ENCODE data around the gene CCDC14.
"Not testable (repeated sequence)": the region's sequence is repeated elsewhere in the genome, so short reads cannot be mapped to it uniquely, and the experiment has no call there.

The CCDC14 gene

GRCh38 chr3:123960781-123961507 lies at the start of gene CCDC14:
CCDC14 (minus strand) TSS chr3:123961229; CDS start chr3:123961173, 56 bp downstream.
- Histone ChIP-seq H3K9me3 (ENCODE audit: low read length) (no peaks in the 10 kb centered on the region), H3K36me3 (ENCODE audit: insufficient read depth, low read length) (peaks cover 5% of the 10 kb centered on the region), H3K4me1 (ENCODE audit: insufficient read depth, low read length) (peaks cover 8% of the 10 kb centered on the region)

GRCh38 chr3:124008321-124008720 lies 47.3 kb upstream of the CCDC14 start:
- not testable (repeated sequence) for H3K36me3 ChIP-seq (ENCODE audit: insufficient read depth, low read length); H3K27me3 ChIP-seq (ENCODE audit: insufficient read depth, low read length); H2AFZ ChIP-seq (ENCODE audit: low read depth, low read length)

More at GRCh38 chr3:123960781-123961507, at the start of gene CCDC14:
- Histone ChIP-seq H3K27me3 (ENCODE audit: insufficient read depth, low read length) (peaks cover 6% of the 10 kb centered on the region), H2AFZ (ENCODE audit: low read depth, low read length) (peak within 1 kb of the TSS; percentile 31), H3K4me3 (ENCODE audit: low read length) (peak within 1 kb of the TSS; percentile 79)

GRCh38 chr3:124007186-124007585 lies 46.2 kb upstream of the CCDC14 start:
- Histone ChIP-seq H2AFZ (ENCODE audit: low read depth, low read length) (no peak overlapping the region), H3K9me3 (ENCODE audit: low read length) (no peaks in the 10 kb centered on the region), H3K4me3 (ENCODE audit: low read length) (no peak overlapping the region), H3K27me3 (ENCODE audit: insufficient read depth, low read length) (no peaks in the 10 kb centered on the region), H3K36me3 (ENCODE audit: insufficient read depth, low read length) (no peaks in the 10 kb centered on the region), H3K4me1 (ENCODE audit: insufficient read depth, low read length) (no peaks in the 10 kb centered on the region)

More at GRCh38 chr3:124008321-124008720, 47.3 kb upstream of the CCDC14 start:
- H3K9me3 ChIP-seq (ENCODE audit: low read length); H3K4me3 ChIP-seq (ENCODE audit: low read length); H3K4me1 ChIP-seq (ENCODE audit: insufficient read depth, low read length): not testable (repeated sequence)

- H3K4me3 ChIP-seq (ENCODE audit: low read length); H3K9me3 ChIP-seq (ENCODE audit: low read length); H3K36me3 ChIP-seq (ENCODE audit: insufficient read depth, low read length); H3K4me1 ChIP-seq (ENCODE audit: insufficient read depth, low read length); H3K27me3 ChIP-seq (ENCODE audit: insufficient read depth, low read length); H2AFZ ChIP-seq (ENCODE audit: low read depth, low read length): not testable (repeated sequence)
Observed at GRCh38 chr3:124002405-124003079, 41.5 kb upstream of the CCDC14 start.

GRCh38 chr3:124001366-124001765 lies 40.3 kb upstream of the CCDC14 start:
- not testable (repeated sequence) for H3K4me1 ChIP-seq (ENCODE audit: insufficient read depth, low read length); H3K4me3 ChIP-seq (ENCODE audit: low read length); H3K27me3 ChIP-seq (ENCODE audit: insufficient read depth, low read length)

GRCh38 chr3:123997543-123997942 lies 36.5 kb upstream of the CCDC14 start:
- peaks cover 15% of the 10 kb centered on the region for H3K27me3 ChIP-seq (ENCODE audit: insufficient read depth, low read length)
- H3K4me3 ChIP-seq (ENCODE audit: low read length): no peak overlapping the region
- no peak overlapping the region for H2AFZ ChIP-seq (ENCODE audit: low read depth, low read length)
- H3K4me1 ChIP-seq (ENCODE audit: insufficient read depth, low read length): no peaks in the 10 kb centered on the region
- no peaks in the 10 kb centered on the region for H3K36me3 ChIP-seq (ENCODE audit: insufficient read depth, low read length)
- no peaks in the 10 kb centered on the region for H3K9me3 ChIP-seq (ENCODE audit: low read length)

More at GRCh38 chr3:124001366-124001765, 40.3 kb upstream of the CCDC14 start:
- not testable (repeated sequence) for H2AFZ ChIP-seq (ENCODE audit: low read depth, low read length); H3K36me3 ChIP-seq (ENCODE audit: insufficient read depth, low read length); H3K9me3 ChIP-seq (ENCODE audit: low read length)

- Histone ChIP-seq H3K27me3 (ENCODE audit: insufficient read depth, low read length) (peaks cover 35% of the 10 kb centered on the region), H3K4me1 (ENCODE audit: insufficient read depth, low read length) (no peaks in the 10 kb centered on the region)
Observed at GRCh38 chr3:123993818-123994217, 32.8 kb upstream of the CCDC14 start.

GRCh38 chr3:123991730-123992588 lies 30.9 kb upstream of the CCDC14 start, which contains the start of gene ROPN1:
ROPN1 (minus strand) TSS chr3:123992124; CDS start chr3:123980481, 11,643 bp downstream.
- not testable (repeated sequence) for H3K9me3 ChIP-seq (ENCODE audit: low read length); H3K4me3 ChIP-seq (ENCODE audit: low read length); H3K36me3 ChIP-seq (ENCODE audit: insufficient read depth, low read length); H3K4me1 ChIP-seq (ENCODE audit: insufficient read depth, low read length); H2AFZ ChIP-seq (ENCODE audit: low read depth, low read length)
- H3K27me3 ChIP-seq (ENCODE audit: insufficient read depth, low read length): peaks cover 49% of the 10 kb centered on the region

More at GRCh38 chr3:123993818-123994217, 32.8 kb upstream of the CCDC14 start:
- H3K36me3 ChIP-seq (ENCODE audit: insufficient read depth, low read length): no peaks in the 10 kb centered on the region
- H3K9me3 ChIP-seq (ENCODE audit: low read length): no peaks in the 10 kb centered on the region
- H2AFZ ChIP-seq (ENCODE audit: low read depth, low read length): no peak overlapping the region
- no peak overlapping the region for H3K4me3 ChIP-seq (ENCODE audit: low read length)

- Histone ChIP-seq H2AFZ (ENCODE audit: low read depth, low read length) (no peak overlapping the region), H3K4me1 (ENCODE audit: insufficient read depth, low read length) (no peaks in the 10 kb centered on the region), H3K4me3 (ENCODE audit: low read length) (no peak overlapping the region), H3K9me3 (ENCODE audit: low read length) (no peaks in the 10 kb centered on the region), H3K27me3 (ENCODE audit: insufficient read depth, low read length) (peaks cover 35% of the 10 kb centered on the region), H3K36me3 (ENCODE audit: insufficient read depth, low read length) (no peaks in the 10 kb centered on the region)
Observed at GRCh38 chr3:123986427-123986826, 25.4 kb upstream of the CCDC14 start.

GRCh38 chr3:123984957-123985356 lies 23.9 kb upstream of the CCDC14 start:
- H3K4me3 ChIP-seq (ENCODE audit: low read length): no peak overlapping the region
- no peak overlapping the region for H2AFZ ChIP-seq (ENCODE audit: low read depth, low read length)
- H3K27me3 ChIP-seq (ENCODE audit: insufficient read depth, low read length): peaks cover 27% of the 10 kb centered on the region
- H3K9me3 ChIP-seq (ENCODE audit: low read length): no peaks in the 10 kb centered on the region
- no peaks in the 10 kb centered on the region for H3K36me3 ChIP-seq (ENCODE audit: insufficient read depth, low read length)
- no peaks in the 10 kb centered on the region for H3K4me1 ChIP-seq (ENCODE audit: insufficient read depth, low read length)

- no peak overlapping the region for H2AFZ ChIP-seq (ENCODE audit: low read depth, low read length)
- peaks cover 21% of the 10 kb centered on the region for H3K27me3 ChIP-seq (ENCODE audit: insufficient read depth, low read length)
- H3K4me1 ChIP-seq (ENCODE audit: insufficient read depth, low read length): no peaks in the 10 kb centered on the region
- no peaks in the 10 kb centered on the region for H3K36me3 ChIP-seq (ENCODE audit: insufficient read depth, low read length)
- H3K9me3 ChIP-seq (ENCODE audit: low read length): no peaks in the 10 kb centered on the region
- H3K4me3 ChIP-seq (ENCODE audit: low read length): no peak overlapping the region
Observed at GRCh38 chr3:123984350-123984749, 23.3 kb upstream of the CCDC14 start.

- H3K27me3 ChIP-seq (ENCODE audit: insufficient read depth, low read length); H3K36me3 ChIP-seq (ENCODE audit: insufficient read depth, low read length); H3K4me1 ChIP-seq (ENCODE audit: insufficient read depth, low read length); H2AFZ ChIP-seq (ENCODE audit: low read depth, low read length); H3K4me3 ChIP-seq (ENCODE audit: low read length); H3K9me3 ChIP-seq (ENCODE audit: low read length): not testable (repeated sequence)
Observed at GRCh38 chr3:123981317-123981716, 20.3 kb upstream of the CCDC14 start.

- no peak overlapping the region for H3K4me3 ChIP-seq (ENCODE audit: low read length)
- H3K9me3 ChIP-seq (ENCODE audit: low read length): no peaks in the 10 kb centered on the region
- H3K4me1 ChIP-seq (ENCODE audit: insufficient read depth, low read length): no peaks in the 10 kb centered on the region
- H2AFZ ChIP-seq (ENCODE audit: low read depth, low read length): no peak overlapping the region
- no peaks in the 10 kb centered on the region for H3K36me3 ChIP-seq (ENCODE audit: insufficient read depth, low read length)
- H3K27me3 ChIP-seq (ENCODE audit: insufficient read depth, low read length): peaks cover 2% of the 10 kb centered on the region
Observed at GRCh38 chr3:123980539-123980938, 19.5 kb upstream of the CCDC14 start.
